GM20431 (cell line): ENCODE measurements around the gene MCF2L.

Experiments
- in situ Hi-C: fragments of 300-500 bp; cut with MseI, MboI; formaldehyde crosslinking; loops from one replicate; pipeline ENCODE4 v1.15.0; 2020; ENCODE audit warnings: low sequenced_read_pairs; ENCODE audit not compliant: unreplicated experiment

MCF2L gene

GRCh38 chr13:112976526-112976925, 7.5 kb downstream of the MCF2L start:
- in situ Hi-C loops, result no loop called here

- in situ Hi-C loops, result no loop called here
Measured at GRCh38 chr13:112977091-112977490, 8.1 kb downstream of the MCF2L start.

GRCh38 chr13:112977525-112977924, 8.5 kb downstream of the MCF2L start:
- in situ Hi-C loops, result no loop called here

- in situ Hi-C loops, result no loop called here
Measured at GRCh38 chr13:112978561-112979405, 9.8 kb downstream of the MCF2L start.

GRCh38 chr13:112979406-112979902, 10.4 kb downstream of the MCF2L start:
- in situ Hi-C loops, result no loop called here

- in situ Hi-C loops, result no loop called here
Measured at GRCh38 chr13:112980434-112980833, 11.4 kb downstream of the MCF2L start.

- in situ Hi-C loops, result no loop called here
Measured at GRCh38 chr13:112981451-112981850, 12.4 kb downstream of the MCF2L start.

- in situ Hi-C loops, result no loop called here
Measured at GRCh38 chr13:112982281-112983041, 13.4 kb downstream of the MCF2L start.

- in situ Hi-C loops, result no loop called here
Measured at GRCh38 chr13:112983042-112983305, 14.0 kb downstream of the MCF2L start.

- in situ Hi-C loops, result no loop called here
Measured at GRCh38 chr13:112983428-112984196, 14.6 kb downstream of the MCF2L start.

- in situ Hi-C loops, result no loop called here
Measured at GRCh38 chr13:112984501-112984900, 15.5 kb downstream of the MCF2L start.

GRCh38 chr13:112984954-112985802, 16.2 kb downstream of the MCF2L start:
- in situ Hi-C loops, result no loop called here

- in situ Hi-C loops, result no loop called here
Measured at GRCh38 chr13:112985803-112986408, 16.9 kb downstream of the MCF2L start.

- in situ Hi-C loops, result no loop called here
Measured at GRCh38 chr13:112986470-112986869, 17.5 kb downstream of the MCF2L start.

GRCh38 chr13:112986946-112987681, 18.1 kb downstream of the MCF2L start:
- in situ Hi-C loops, result no loop called here

- in situ Hi-C loops, result no loop called here
Measured at GRCh38 chr13:112987682-112988024, 18.6 kb downstream of the MCF2L start.

GRCh38 chr13:112990783-112991182, 21.8 kb downstream of the MCF2L start:
- in situ Hi-C loops, result no loop called here

GRCh38 chr13:112991609-112992008, 22.6 kb downstream of the MCF2L start:
- in situ Hi-C loops, result no loop called here
